OCI-LY7 (cell line): ENCODE measurements around the gene DDX39B.

Experiments used
- EZH2phosphoT487 ChIP-seq: fragments of 200-600 bp; sonication (generic); IDR thresholded peaks from 2 replicates; pipeline ENCODE4 v1.6.1; 2018; ENCODE audit warnings: low read depth, borderline replicate concordance, mild to moderate bottlenecking, mixed run types, antibody characterized with exemption, low read length, moderate library complexity, mixed read lengths
- TF ChIP-seq, protein P1 (sequence below): fragments of 200-600 bp; sonication (generic); conservative IDR thresholded peaks from 2 replicates; pipeline ENCODE4 v1.5.1; 2014; ENCODE audit warnings: mild to moderate bottlenecking, antibody characterized with exemption, low read length, moderate library complexity, mixed read lengths

DNA sequence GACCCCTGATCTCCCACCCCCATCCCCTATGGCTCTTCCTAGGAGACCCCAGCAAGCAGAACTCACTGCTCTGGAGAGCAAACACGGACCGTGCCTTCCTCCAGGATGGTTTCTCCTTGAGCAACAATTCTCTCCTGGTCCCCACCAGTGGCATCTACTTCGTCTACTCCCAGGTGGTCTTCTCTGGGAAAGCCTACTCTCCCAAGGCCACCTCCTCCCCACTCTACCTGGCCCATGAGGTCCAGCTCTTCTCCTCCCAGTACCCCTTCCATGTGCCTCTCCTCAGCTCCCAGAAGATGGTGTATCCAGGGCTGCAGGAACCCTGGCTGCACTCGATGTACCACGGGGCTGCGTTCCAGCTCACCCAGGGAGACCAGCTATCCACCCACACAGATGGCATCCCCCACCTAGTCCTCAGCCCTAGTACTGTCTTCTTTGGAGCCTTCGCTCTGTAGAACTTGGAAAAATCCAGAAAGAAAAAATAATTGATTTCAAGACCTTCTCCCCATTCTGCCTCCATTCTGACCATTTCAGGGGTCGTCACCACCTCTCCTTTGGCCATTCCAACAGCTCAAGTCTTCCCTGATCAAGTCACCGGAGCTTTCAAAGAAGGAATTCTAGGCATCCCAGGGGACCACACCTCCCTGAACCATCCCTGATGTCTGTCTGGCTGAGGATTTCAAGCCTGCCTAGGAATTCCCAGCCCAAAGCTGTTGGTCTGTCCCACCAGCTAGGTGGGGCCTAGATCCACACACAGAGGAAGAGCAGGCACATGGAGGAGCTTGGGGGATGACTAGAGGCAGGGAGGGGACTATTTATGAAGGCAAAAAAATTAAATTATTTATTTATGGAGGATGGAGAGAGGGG lies 31.7 kb upstream of the DDX39B start:
- TF ChIP-seq, protein P1, sequence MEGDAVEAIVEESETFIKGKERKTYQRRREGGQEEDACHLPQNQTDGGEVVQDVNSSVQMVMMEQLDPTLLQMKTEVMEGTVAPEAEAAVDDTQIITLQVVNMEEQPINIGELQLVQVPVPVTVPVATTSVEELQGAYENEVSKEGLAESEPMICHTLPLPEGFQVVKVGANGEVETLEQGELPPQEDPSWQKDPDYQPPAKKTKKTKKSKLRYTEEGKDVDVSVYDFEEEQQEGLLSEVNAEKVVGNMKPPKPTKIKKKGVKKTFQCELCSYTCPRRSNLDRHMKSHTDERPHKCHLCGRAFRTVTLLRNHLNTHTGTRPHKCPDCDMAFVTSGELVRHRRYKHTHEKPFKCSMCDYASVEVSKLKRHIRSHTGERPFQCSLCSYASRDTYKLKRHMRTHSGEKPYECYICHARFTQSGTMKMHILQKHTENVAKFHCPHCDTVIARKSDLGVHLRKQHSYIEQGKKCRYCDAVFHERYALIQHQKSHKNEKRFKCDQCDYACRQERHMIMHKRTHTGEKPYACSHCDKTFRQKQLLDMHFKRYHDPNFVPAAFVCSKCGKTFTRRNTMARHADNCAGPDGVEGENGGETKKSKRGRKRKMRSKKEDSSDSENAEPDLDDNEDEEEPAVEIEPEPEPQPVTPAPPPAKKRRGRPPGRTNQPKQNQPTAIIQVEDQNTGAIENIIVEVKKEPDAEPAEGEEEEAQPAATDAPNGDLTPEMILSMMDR = no peak
- no peak for TF ChIP-seq EZH2phosphoT487
